Measurements from ENCODE around the gene TREH. TPM values are rescaled to one million over a fixed set of nuclear protein-coding genes. Genes with fewer than 3 reads are reported as not detected.

The TREH gene
- total RNA-seq, 1 experiment from 2014 or later, result 0.05 TPM

DNA sequence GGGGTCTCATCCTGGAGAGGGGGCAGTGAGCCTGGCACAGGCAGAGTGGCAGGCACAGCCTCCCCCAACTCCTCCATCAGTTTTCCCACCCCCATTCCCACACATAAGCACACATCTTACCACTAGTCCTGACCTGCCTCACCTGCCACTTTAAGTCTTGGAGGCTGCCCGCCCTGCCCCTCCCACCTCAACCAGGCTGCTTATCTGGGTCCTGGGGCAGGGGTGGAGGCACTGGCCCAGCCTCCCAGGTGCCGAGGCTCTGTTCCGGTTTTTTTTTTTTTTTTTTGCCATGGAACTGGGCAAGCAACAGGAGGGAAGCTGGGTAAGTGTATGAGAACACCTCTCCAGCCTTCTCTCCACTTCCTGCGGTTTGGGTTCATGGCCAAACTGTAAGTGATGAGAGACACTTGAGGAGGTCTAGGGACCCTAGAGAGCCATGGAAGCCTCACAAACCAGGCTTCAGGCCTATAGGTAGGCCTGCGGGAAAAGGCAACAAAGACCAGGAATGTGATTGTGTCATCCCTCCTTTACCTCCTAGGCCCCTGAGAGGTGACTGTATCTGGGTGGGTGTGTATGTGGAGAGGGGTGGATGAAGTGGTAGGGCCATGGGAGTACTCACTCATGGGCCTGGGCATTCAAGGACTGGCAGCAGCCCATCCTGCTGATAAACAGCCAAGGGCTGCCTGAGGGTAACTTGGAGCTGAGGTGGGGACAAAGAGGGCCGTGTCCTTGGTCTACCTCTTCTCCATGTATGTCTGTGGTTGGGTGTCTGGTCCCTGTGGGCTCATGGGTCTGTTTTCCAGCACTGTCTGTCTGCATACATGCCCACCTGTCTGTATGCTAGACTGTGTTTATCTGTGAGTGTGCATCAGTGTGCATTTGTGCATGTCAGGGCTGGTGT, 49.4 kb downstream of the TREH start:
- Histone ChIP-seq H3K27ac (ENCODE audit: low read length) (no peak overlapping the region), H3K9me3 (ENCODE audit: control insufficient read depth, insufficient read depth, low read depth, low read length) (no peaks in the 10 kb centered on the region), H3K36me3 (ENCODE audit: control insufficient read depth, insufficient read depth, low read length) (0 out of 2 replicates have a peak, but pooled peaks cover 9% of the 10 kb centered on the region), H3K4me3 (ENCODE audit: low read depth in 2 of 2, low read length in 2 of 2) (no peak overlapping the region), H3K27me3 (ENCODE audit: control insufficient read depth, insufficient read depth, low read length) (no peaks in the 10 kb centered on the region), H3K4me1 (ENCODE audit: control insufficient read depth, insufficient read depth, low read length) (no peaks in the 10 kb centered on the region)
- ChIA-PET POLR2A (interaction anchor here (0.6 kb wide), 1 partner anchor 56 kb away, joined by 5 read pairs; no protein-coding TSS in a partner anchor), CTCF (interaction anchor here (0.6 kb wide), 1 partner anchor 50 kb away, joined by 7 read pairs; no protein-coding TSS in a partner anchor)
- intact Hi-C loops (cut with micrococcal nuclease; ENCODE audit: unreplicated experiment) (no loop called here), in situ Hi-C loops (cut with HindIII; ENCODE audit: low pct_unique_long_range_greater_than_20kb, low sequenced_read_pairs) (no loop called here)
- ATAC-seq (no peak), DNase-seq (ENCODE audit: low read depth, low spot score) (no peak)
- BruUV-seq (replicated peaks), result TSS peak; percentile 13
- TF ChIP-seq, protein P1, sequence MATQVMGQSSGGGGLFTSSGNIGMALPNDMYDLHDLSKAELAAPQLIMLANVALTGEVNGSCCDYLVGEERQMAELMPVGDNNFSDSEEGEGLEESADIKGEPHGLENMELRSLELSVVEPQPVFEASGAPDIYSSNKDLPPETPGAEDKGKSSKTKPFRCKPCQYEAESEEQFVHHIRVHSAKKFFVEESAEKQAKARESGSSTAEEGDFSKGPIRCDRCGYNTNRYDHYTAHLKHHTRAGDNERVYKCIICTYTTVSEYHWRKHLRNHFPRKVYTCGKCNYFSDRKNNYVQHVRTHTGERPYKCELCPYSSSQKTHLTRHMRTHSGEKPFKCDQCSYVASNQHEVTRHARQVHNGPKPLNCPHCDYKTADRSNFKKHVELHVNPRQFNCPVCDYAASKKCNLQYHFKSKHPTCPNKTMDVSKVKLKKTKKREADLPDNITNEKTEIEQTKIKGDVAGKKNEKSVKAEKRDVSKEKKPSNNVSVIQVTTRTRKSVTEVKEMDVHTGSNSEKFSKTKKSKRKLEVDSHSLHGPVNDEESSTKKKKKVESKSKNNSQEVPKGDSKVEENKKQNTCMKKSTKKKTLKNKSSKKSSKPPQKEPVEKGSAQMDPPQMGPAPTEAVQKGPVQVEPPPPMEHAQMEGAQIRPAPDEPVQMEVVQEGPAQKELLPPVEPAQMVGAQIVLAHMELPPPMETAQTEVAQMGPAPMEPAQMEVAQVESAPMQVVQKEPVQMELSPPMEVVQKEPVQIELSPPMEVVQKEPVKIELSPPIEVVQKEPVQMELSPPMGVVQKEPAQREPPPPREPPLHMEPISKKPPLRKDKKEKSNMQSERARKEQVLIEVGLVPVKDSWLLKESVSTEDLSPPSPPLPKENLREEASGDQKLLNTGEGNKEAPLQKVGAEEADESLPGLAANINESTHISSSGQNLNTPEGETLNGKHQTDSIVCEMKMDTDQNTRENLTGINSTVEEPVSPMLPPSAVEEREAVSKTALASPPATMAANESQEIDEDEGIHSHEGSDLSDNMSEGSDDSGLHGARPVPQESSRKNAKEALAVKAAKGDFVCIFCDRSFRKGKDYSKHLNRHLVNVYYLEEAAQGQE (IDR thresholded peaks at IDR 0.05; ENCODE audit: insufficient read depth in 1 of 2, low read depth in 2 of 2, low read length in 1 of 2), result no peak
- TF ChIP-seq, protein P2, sequence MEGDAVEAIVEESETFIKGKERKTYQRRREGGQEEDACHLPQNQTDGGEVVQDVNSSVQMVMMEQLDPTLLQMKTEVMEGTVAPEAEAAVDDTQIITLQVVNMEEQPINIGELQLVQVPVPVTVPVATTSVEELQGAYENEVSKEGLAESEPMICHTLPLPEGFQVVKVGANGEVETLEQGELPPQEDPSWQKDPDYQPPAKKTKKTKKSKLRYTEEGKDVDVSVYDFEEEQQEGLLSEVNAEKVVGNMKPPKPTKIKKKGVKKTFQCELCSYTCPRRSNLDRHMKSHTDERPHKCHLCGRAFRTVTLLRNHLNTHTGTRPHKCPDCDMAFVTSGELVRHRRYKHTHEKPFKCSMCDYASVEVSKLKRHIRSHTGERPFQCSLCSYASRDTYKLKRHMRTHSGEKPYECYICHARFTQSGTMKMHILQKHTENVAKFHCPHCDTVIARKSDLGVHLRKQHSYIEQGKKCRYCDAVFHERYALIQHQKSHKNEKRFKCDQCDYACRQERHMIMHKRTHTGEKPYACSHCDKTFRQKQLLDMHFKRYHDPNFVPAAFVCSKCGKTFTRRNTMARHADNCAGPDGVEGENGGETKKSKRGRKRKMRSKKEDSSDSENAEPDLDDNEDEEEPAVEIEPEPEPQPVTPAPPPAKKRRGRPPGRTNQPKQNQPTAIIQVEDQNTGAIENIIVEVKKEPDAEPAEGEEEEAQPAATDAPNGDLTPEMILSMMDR (IDR thresholded peaks at IDR 0.05), result no peak
- TF ChIP-seq TCF7L2 (IDR thresholded peaks at IDR 0.05; ENCODE audit: low read depth, low read length) (no peak), POLR2AphosphoS5 (IDR thresholded peaks at IDR 0.05; ENCODE audit: low read depth, low read length) (no peak), SIN3A (IDR thresholded peaks at IDR 0.05; ENCODE audit: borderline replicate concordance, insufficient read depth, low read depth, low read length) (no peak)

DNA sequence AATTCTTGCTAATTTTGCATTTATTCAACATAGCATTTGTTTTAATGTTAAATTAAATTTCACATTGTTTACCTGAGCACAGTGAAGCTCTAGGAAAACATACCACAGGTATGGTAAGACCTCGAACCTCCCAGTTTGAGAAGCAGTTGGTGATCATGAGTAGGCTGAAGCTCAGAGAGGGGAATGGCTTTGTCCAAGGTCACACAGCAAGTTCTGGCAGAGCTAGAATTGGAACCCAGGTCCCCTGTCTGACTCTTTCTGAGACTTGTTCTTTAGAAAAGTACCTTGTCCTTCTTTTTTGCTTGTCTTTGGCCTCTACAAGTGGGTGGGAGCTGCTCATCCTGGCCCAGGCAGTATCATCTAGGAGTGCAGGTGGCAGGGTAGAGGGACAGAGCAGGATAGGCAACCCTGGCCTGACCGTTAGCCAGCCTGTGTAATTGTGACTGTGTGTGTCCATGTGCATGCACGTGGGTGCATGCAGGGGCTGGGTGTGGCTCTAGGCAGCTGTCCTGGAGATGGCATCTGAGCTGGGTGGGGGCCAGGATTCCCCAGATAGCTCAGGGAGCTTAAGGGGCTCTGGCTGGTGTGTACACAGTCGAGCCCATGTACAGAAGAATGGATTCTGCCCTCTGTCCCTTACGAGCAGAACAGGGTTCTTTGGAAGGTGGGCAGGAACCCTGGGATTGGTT, 50.4 kb downstream of the TREH start:
- 0 out of 2 replicates have a peak, but pooled peaks cover 9% of the 10 kb centered on the region for H3K36me3 ChIP-seq (ENCODE audit: control insufficient read depth, insufficient read depth, low read length)
- CTCF ChIA-PET, result interaction anchor here (0.6 kb wide), 1 partner anchor 51 kb away, joined by 7 read pairs; no protein-coding TSS in a partner anchor
- POLR2A ChIA-PET, result no interaction called here
- H3K9me3 ChIP-seq (ENCODE audit: control insufficient read depth, insufficient read depth, low read depth, low read length), result no peaks in the 10 kb centered on the region
- TSS peak; percentile 21 for BruUV-seq (replicated peaks)
- H3K4me3 ChIP-seq (ENCODE audit: low read depth in 2 of 2, low read length in 2 of 2), result no peak overlapping the region
- no peaks in the 10 kb centered on the region for H3K4me1 ChIP-seq (ENCODE audit: control insufficient read depth, insufficient read depth, low read length)
- 0 out of 2 replicates have a peak, but pooled peaks have one; percentile 27 for ATAC-seq
- TF ChIP-seq, protein P1 (IDR thresholded peaks at IDR 0.05; ENCODE audit: insufficient read depth in 1 of 2, low read depth in 2 of 2, low read length in 1 of 2), result no peak
- no peak for TF ChIP-seq POLR2AphosphoS5 (IDR thresholded peaks at IDR 0.05; ENCODE audit: low read depth, low read length)
- TF ChIP-seq, protein P2 (IDR thresholded peaks at IDR 0.05), result no peak
- TF ChIP-seq TCF7L2 (IDR thresholded peaks at IDR 0.05; ENCODE audit: low read depth, low read length), result no peak
- no peak for TF ChIP-seq SIN3A (IDR thresholded peaks at IDR 0.05; ENCODE audit: borderline replicate concordance, insufficient read depth, low read depth, low read length)
- no peaks in the 10 kb centered on the region for H3K27me3 ChIP-seq (ENCODE audit: control insufficient read depth, insufficient read depth, low read length)
- in situ Hi-C loops (cut with HindIII; ENCODE audit: low pct_unique_long_range_greater_than_20kb, low sequenced_read_pairs), result no loop called here
- no peak for DNase-seq (ENCODE audit: low read depth, low spot score)
- intact Hi-C loops (cut with micrococcal nuclease; ENCODE audit: unreplicated experiment), result no loop called here
- H3K27ac ChIP-seq (ENCODE audit: low read length), result no peak overlapping the region
